Nucleus accumbens (tissue), 56 donors: ENCODE measurements around the gene CDH23.
A peak's percentile ranks its signal among the peaks of the same experiment; 100 is the strongest.

Experiments
- DNase-seq, 56 donors: peaks; one replicate each; lab custom pipeline; 2025; lab: John Stamatoyannopoulos, UW

The CDH23 gene

GRCh38 chr10:71769279-71769823 lies 372.6 kb downstream of the CDH23 start:
- DNase-seq = no peak

DNA sequence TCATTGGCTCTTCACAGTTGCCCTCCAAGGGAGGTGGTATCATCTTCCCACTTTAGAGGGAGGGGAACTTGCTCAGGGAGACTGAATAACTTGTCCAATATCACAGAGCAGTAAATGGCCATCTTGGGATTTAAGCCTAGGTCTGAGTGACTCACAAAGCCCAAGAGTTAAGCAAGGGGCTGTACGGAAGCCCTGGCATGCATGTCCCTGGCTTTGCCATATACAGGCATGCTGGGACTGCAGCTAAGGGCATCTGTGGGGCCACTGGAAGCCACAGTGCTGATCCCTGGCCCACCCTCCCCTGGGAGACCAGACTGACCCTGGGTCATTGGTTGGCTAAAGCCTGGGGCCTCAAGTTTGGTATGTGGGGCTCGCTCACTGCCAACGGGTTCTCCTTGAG lies 373.5 kb downstream of the CDH23 start:
- DNase-seq = no peak

DNA sequence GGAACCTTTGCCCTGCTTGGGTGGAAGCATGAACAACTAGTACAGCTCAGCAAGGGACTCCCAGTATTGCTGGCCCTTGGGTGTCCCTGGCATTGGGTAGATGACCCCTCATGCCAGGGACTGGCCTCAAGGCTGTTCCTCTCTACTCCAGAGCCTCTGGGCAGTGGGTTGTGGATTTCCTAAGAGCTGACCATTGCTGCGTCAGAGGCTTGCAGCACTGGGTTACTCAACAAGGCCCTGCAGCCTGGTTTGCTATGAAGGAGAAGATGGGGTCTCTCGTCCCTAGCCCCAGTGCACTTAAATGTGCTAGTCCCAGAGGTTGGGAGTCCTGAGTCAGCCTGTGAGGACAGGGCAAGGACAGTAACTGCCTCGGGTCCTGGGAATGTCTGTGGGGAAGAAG lies 374.1 kb downstream of the CDH23 start:
- DNase-seq = peak in 1 of 56 donors; percentile 28

DNA sequence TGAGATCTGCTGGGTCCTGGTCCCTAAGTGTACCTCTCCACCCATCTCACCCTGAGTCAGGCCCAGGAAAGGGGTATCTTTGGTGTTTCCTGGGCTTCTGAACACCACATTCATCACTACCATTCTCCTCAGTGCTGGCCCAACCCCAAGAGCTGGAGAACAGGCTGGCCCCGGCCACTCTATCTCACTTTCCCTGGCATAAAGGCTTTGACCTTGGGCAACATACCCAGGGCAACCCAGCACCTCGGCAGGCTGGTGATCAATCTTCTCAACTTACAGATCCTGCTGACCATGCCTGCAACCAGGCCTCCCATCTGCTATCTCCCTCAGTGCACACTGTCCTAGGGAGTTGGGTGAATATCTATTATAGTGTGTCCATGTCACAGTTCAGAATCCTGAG lies 374.5 kb downstream of the CDH23 start:
- no peak for DNase-seq

DNA sequence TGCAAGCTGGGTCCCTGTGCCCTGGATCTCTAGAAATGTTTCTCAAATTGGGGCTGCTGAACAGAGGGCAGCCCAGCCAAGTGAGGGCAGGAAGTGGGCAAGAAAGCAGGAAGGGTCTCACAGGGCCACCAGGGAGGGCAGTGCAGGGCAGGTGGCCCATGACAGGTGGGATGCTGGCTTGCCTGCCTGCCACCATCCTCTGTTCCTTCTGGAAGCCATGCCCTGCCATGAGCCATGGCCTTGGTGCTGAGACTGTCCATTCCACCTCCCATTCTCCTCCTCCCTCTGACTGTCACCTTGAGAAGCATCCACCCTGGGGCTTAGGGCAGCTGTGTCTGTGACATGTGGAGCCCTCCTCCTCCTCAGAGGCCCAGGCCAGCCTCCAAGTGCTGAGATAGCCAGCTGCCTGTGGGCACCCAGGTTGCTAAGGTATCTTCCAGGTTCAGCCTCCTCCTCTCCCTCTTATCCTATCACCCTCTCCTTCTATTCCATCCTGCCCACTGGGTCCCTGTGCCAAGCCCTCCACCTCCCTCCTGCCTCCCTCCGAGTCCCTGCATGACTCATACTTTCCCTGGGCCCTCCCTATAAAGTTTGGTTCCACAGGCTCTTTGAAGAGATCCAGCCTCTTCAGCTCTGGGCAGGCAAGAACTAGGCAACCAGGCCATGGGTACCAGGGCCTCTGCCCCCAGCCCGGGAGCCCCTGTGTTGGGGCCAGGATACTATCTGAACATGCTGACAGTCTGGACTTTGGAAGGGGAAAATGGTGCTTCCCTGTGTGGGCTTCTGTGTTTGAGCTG lies 375.3 kb downstream of the CDH23 start:
- DNase-seq = peak in 3 of 56 donors; percentile 18 to 43 (median 36)

DNA sequence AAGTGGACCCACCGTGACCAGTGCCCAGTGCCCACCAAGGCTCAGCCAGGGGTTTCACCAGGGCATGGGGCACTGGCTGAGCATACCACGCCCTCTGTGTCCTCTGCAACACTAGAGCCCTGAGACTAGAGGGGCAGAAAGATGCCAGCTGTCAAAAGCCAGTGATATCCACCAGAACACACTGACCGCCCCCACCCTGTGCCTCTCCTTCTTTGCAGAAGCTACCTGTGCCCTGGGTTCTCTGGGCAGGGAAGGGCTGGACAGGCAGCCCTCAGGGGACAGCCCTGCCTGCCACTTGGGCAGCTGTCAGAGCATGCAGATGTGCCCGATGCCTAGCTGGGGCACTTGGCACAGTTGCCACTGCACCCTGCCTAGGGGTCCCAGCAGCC lies 376.1 kb downstream of the CDH23 start:
- no peak for DNase-seq

- DNase-seq = peak in 52 of 56 donors; percentile 23 to 87 (median 60)
These were observed 376.7 kb downstream of the CDH23 start, which contains the start of gene VSIR for GRCh38 chr10:71773221-71773971. Gene VSIR (minus strand): TSS chr10:71773520. CDS start chr10:71773439, 81 bp downstream.

GRCh38 chr10:71774916-71775702 lies 378.4 kb downstream of the CDH23 start:
- peak in 10 of 56 donors; percentile 19 to 41 (median 31) for DNase-seq

GRCh38 chr10:71776481-71776925 lies 379.8 kb downstream of the CDH23 start:
- peak in 1 of 56 donors; percentile 20 for DNase-seq

DNA sequence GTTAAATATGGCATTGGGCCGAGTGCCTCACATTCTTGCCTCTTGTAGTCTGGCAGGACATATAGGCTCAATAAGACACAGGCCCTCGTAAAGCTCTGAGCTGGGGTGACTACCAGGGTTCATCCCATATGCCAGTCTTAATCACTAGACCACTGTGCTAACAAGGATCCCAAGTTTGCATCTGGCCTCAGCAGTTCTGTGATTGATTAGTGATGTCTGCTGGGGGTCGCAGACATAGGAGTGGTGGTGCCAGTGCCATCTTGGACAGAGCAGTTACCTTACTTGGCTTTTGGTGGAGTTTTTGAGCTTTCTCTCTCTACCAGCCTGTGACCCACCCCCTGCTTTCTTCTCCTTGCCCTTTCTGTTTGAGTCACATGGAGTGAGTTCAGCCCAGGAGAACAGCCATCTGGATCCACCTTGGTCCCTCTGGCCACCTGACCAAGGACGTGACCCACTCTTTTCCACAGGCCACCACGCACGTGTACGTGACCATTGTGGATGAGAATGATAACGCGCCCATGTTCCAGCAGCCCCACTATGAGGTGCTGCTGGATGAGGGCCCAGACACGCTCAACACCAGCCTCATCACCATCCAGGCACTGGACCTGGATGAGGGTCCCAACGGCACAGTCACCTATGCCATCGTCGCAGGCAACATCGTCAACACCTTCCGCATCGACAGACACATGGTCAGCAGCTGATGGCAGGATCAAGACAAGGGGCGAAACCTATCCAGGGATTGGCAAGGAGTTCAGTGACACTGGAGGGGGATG lies 380.7 kb downstream of the CDH23 start:
- DNase-seq = no peak

GRCh38 chr10:71778071-71778825 lies 381.5 kb downstream of the CDH23 start:
- no peak for DNase-seq

DNA sequence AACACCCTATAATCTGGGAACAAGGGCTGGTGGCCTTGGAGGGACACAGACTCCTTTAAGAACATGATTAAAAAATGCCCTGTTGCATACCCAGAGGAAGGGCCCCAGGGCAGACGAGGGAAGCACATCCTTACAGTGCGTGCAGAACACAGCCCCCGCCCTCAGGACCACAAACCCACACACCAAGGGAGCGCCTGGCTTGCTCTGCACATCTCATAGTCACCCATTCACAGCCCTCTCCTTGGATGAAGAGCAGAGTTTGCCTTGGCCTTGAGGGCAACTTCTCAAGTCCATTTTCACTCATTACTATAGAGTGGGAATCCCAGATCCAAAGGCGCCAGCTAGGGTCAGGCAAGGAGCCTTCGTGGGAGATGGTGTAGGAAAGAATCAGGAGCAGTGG lies 382.9 kb downstream of the CDH23 start:
- DNase-seq = no peak

- DNase-seq = no peak
These were observed 383.4 kb downstream of the CDH23 start for GRCh38 chr10:71780156-71780555.

- DNase-seq = no peak
These were observed 384.0 kb downstream of the CDH23 start for GRCh38 chr10:71780719-71781118.

DNA sequence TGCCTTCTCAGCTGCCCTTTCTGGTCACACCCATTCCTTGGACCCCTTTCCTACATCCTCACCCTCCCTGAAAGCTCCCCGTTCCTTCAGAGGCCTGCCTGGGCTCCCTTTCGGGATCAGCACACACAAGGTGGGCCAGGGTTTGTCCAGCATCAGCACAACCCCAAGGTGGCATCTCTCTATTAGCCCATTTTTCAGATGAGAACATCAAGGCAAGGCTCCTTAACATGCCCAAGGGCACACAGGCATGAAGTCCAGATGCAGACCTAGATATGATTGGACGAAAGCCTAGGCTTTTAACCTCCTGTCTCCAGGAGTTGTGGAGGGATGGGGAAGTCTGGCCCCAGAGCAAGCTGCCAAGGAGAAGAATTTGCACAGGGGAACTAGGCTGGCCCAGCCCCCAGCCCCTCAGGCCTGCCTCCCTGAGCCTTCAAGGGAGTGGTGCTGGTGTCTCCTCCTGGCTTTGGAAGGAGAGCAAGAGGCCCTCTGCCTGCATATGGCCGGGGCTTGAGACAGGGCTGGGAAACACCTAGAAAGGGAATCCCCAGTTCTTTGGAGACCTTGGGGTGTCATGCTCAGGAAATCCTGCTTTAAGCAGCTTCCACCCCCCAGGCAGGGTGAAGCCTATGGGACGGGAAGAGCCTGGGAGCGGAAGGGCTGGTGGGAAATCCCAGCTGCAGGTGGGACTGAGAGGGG lies 385.6 kb downstream of the CDH23 start:
- no peak for DNase-seq

GRCh38 chr10:71782917-71783490 lies 386.3 kb downstream of the CDH23 start:
- peak in 1 of 56 donors; percentile 20 for DNase-seq

- DNase-seq = no peak
These were observed 387.4 kb downstream of the CDH23 start for GRCh38 chr10:71783917-71784678.
